Activated CD4-positive, CD25-positive, alpha-beta regulatory T cell treated with anti-CD3 and anti-CD28 coated beads, Interleukin-2, amount 50 U/mL, for 72 hours (primary cell): ENCODE data around the gene TSC22D1.

Source experiments
- DNase-seq: peaks from one replicate; pipeline ENCODE4 v3.0.0; 2021

The TSC22D1 gene

GRCh38 chr13:44400736-44401135, 175.4 kb downstream of the TSC22D1 start:
- DNase-seq = no peak

DNA sequence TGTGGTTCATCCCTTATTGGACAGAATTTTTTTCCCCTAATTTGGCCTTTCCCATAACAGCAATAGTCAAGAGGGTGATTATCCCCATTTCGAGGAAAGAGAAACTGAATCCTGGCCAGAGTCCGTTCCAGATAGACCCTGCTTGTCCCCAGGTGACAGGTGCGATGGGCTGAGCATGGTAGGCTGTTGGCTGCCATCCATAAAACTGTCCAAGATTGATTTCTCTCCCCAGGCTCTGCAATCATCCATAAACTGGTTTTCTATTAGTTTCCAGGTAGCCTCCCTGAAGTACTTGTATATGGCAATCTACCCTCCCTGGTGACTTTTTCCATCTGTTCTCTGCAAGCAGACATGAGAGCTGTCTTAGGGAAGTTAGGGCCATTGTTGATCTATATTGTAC, 177.1 kb downstream of the TSC22D1 start:
- no peak for DNase-seq

DNA sequence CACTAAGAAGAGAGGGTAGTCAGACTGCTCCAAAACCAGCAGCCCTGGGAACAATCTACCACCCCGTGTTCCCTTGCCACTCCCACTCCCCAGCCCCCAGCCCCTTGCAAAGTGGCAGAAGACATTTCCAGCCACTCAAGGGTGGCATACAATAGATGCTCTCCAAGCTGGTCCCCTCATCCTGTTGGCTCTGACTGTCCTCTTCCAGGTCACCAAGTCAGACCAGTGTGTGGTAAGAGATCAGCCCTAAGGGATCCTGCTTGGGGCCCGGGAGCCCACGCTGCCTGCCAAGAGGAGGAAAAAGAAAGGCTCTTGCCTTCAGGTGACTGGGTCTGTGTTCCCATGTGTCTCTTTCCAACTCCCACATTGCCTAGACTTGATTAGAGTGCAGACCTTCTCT, 177.5 kb downstream of the TSC22D1 start:
- no peak for DNase-seq

DNA sequence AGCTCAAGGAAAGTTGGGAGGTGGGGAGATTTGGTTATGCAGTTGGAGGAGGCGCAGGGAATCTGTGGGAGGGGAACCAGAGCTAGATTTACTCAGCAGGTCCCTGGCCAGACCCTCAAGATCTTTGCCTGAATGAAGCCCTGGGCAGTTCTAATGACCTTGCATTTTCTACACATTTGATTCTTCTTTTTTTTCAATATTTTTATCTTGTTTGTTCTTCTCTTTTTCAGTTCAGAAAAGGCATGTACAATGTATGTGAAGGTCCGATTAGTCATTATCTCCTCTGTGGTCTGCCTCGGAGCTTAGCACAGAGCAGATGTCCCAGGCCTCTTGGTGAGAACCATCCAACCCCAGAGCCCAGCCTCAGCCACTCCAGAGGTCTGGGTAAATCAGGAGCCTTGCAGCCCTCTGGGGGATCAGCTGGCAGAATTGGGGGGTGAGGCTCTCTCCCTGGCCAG, 178.3 kb downstream of the TSC22D1 start:
- DNase-seq = no peak

DNA sequence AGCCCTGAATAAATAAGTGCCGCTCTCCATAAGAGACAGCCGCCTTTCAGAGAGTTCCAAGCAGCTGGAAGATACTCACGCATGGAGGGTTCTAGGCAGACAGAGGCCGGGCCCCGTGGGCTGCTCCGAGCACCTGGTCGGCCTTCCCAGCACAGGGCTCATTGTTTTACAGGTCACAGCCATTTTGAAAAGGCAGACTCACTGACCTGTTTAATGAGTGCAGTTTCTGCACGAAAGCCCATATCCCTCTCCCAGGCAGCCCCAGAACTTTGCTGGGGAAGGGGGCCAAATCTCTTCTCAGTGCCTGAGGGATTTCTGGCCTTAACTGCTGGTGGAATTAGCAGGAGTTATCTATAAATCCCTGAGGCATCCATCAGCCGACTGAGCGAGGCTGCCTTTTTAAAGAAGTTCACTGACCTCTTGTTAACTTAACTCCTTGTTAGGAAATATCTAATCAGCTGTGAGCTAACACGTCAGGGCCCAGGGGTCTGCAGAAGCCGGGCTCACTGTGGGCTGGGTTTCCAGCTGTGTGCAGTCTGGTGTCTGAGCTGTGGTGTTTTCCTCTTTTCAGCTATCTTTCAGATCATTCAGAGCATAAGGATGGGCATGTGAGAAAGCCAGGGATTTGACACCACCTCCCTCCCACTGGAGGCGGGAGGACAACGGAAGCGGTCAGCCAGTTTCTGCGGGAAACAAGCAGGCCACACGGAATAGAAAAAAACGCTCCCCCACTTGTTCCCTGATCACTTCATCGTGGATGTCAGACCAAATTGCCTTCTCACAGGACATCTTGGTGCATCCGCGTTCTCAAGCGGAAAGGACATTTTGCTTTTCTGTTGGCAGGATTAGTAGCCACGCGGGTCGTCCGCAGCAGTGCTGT, 179.2 kb downstream of the TSC22D1 start:
- no peak for DNase-seq

DNA sequence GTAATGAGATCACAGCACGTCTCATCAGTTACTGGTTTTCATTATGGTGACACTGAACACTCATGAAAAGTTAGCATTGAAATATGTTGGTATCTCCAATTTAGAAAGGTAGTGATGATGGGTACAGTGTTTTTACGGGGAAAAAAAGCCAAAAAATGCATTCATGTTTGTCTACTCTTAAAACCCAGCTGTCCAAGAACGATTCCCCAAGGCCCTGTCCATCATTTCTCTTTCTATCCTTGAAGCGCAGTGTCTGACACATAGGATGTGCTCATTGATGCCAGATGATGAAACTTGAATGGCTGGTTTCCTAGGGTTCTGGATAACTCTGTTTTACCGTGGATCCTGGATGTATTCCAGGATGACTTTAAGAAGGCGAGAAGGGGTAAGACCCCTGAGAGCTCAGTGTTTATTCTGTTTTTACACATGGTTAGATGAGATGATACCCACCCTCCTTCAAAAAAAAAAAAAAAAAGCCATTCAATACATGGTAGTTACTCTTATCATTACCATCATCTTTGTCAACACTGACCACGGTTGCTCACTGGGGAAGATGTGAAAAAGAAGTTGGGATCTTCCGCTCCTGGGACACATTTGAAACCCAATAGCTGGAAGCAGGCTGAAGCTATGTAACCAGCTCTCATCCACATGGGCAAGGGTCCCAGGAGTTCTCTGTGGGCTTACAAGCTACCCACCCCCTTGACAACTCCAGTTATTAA, 180.0 kb downstream of the TSC22D1 start:
- DNase-seq = no peak

- DNase-seq = no peak
These were observed 181.5 kb downstream of the TSC22D1 start for GRCh38 chr13:44394658-44395057.

DNA sequence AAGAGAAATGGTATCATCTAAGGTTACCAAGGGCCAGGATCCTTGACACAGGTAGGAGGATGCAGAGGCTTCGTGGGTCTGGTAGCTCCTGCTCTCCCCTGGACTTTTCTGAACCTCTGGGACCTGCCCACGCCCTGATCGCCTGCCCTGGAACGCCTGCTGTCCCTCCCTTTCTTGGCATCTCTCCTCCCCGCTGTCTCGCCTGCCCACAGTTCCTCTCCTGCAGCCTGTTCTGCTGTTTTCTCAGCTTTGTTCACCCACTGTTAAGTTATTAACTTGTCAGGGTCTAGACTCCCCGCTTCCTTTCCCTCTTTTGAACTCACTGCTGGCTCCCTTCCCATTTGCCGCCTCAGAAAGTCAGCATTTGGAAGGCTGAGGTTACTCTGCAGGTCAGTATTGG, 182.7 kb downstream of the TSC22D1 start:
- no peak for DNase-seq

GRCh38 chr13:44389876-44390275, 186.3 kb downstream of the TSC22D1 start:
- no peak for DNase-seq

DNA sequence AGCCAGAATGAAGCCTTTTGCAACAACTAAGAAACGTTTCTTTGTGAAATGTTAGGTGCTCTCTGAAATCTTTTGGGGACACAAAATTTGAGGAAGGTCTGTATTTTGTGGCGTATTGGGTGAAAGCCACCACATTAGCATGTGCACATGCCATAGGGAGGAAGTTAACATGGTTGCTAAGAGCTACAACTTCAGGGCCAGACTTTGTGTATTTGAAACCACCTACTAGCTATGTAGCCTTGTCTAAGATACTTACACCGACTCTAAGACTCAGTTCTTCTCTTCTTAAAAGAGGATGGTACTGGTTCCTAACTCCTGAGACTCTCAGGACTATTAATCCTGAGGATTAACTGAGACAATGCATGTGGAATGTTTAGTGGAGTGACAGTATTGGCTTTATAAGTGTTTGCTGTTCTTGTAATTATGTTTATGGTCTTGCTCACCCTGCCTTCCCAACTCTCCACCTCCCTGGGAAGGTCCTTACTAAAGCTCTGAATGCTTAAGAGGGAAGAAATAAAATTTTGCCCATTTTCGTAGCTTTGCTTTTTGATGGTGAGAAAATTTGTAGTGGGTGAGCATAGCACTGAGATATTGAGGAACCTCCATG, 187.0 kb downstream of the TSC22D1 start:
- DNase-seq = no peak

DNA sequence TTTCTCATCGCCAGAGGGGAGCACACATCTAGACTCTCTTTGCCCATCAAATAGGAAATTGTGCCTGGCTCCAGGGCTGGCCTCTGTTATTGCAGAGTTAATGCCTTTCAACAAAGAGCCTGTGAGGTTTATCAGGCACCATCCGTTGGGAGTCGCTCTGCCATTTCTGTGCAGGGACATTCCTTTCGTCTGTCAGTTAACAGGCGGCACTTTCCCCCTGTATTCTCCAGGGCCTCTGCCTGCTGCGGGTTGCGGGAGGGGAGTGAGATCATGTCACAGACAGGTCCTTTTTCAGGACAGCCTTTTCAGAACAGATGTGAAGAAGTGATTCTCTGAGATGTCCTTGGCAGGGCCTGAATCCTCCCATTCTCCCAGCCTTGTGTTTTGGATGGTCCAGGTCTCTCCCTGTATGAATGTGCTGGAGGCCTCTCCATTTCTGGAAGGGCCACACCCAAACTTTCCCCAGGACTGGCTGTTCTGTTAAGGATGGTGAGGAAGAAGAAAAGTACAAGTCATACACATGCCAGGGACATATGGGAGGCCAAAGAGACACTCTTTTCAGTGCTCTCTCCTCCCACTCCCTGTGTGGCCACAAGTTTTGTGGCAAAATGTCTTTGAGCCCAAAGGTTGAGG, 187.6 kb downstream of the TSC22D1 start:
- no peak for DNase-seq

DNA sequence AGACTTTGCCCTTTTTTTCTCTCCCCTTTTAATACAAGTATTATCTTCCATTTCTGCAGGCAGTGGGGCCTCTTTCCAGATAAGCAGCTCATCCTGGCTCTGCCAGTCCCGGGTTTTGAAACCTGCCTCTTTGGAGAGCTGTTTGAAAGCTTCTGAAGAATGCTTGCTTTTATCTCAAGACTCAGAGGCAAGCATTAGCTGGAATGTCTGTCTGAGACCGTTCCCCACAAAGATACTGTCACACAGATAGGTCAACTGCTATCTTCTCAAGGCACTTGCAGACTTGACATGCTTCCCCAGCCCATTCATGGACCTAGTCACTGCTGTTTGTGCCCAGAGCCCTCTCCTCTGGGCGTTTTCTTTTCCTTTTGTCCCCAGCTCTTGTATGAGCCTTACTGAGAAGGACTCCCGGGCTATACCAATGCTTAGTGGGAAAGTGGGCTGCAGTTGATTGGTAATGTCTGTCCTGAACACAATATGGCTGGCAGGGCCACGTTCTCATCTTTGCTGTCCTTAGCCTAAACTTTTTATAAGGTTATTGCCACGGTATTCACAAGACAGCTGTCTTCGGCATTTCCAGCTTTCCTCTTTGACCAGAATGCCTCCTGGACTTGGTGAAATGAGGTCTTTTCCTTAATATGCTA, 189.1 kb downstream of the TSC22D1 start:
- no peak for DNase-seq

GRCh38 chr13:44385847-44386246, 190.3 kb downstream of the TSC22D1 start:
- no peak for DNase-seq

DNA sequence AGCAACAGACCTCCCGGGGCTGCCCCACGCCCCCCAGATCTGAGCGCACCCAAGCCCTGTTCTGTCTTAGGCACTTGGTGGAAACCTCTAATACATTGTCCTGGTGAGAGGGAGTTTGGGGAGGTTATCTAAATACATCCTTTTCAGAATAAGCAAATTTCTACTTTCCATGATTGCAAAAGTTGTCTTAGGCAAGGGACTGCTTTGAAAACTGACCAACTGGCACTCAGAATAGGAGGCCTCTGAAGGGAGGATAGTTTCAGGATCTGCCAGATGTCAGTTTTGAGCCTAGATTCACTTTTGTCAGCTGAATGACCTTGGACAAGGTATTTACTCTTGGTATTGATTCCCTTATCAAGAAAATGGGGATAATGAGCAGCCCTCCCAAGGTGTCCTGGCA, 190.7 kb downstream of the TSC22D1 start:
- DNase-seq = no peak

- DNase-seq = no peak
These were observed 191.4 kb downstream of the TSC22D1 start for GRCh38 chr13:44384778-44385177.

DNA sequence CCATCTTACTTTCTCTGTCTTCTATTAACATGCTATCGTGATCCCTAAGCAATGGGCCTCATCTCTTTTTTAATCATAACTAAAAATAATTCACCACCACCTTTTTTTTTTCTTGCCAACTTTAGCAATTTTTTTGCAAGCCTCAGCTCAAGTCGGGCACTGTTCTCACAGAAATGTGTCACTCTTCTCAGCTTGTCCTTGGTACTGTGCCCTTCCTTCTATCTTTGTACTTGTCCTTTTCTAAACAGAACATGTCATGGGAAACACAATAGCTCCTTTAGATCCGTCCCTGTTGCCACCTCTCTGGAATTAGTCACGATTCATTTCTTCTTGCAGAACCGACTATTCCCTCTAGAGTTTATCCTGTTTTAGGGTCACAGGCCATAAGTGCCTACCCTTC, 192.2 kb downstream of the TSC22D1 start:
- DNase-seq = no peak

GRCh38 chr13:44382635-44383145, 193.4 kb downstream of the TSC22D1 start:
- no peak for DNase-seq
